ENCODE results near the gene NT5C2. TPM values are rescaled to one million over a fixed set of nuclear protein-coding genes. Genes with fewer than 3 reads are reported as not detected.

The NT5C2 gene
- polyA plus RNA-seq, 1 of the 3 experiments (the other 2 are of a cell fraction): 29.6 TPM

DNA sequence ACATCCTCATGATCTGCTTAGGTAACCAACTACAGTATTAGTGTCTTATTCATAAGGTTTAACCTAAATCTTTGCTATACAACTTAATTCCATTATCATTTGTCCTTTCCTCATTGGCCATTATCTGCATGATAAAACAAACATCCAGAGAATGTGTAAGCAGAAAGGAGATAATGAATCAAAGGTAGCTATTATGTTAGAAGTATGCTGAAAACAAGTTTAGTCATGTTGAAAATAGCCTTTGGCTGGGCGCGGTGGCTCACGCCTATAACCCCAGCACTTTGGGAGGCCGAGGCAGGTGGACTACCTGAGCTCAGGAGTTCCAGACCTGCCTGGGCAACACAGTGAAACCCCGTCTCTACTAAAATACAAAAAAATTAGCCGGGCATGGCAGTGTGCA lies 78.2 kb downstream of the NT5C2 start:
- Histone ChIP-seq H3K36me3 (replicated peaks in 1 of 2; ENCODE audit: control insufficient read depth in 1 of 2, insufficient read depth in 2 of 2, low read length in 1 of 2) (peaks cover 0 to 16% of the 10 kb centered on the region in 2 experiments), H3K79me2 (ENCODE audit: insufficient read depth) (peaks cover 76% of the 10 kb centered on the region), H4K20me1 (ENCODE audit: insufficient read depth) (peaks cover 3% of the 10 kb centered on the region; the same call in 1 of the 2 replicates), H3K4me3 (ENCODE audit: low read depth in 2 of 2, low read length in 1 of 2) (no peak overlapping the region), H3K27ac (ENCODE audit: low read depth in 2 of 2, low read length in 1 of 2) (no peak overlapping the region), H3K4me1 (ENCODE audit: control insufficient read depth in 1 of 2, insufficient read depth in 2 of 2, low read depth in 1 of 2, low read length in 1 of 2) (peaks cover 0 to 8% of the 10 kb centered on the region in 2 experiments; a peak in 2 of 4 replicates), H3K9me2 (no peaks in the 10 kb centered on the region), H3K9me3 (no peaks in the 10 kb centered on the region), H2AFZ (ENCODE audit: low read depth) (no peak overlapping the region), H3K27me3 (ENCODE audit: insufficient read depth) (no peaks in the 10 kb centered on the region), H3F3A (replicated peaks; ENCODE audit: insufficient read depth) (peaks cover 3% of the 10 kb centered on the region), H3K4me2 (no peak overlapping the region), H3K9ac (no peak overlapping the region)
- no peak for TF ChIP-seq FOSL2 (IDR thresholded peaks at IDR 0.05; ENCODE audit: borderline replicate concordance, low read depth)
- no peak for TF ChIP-seq MEF2A (IDR thresholded peaks at IDR 0.05; ENCODE audit: borderline replicate concordance, low read depth)
- TF ChIP-seq, protein P1, sequence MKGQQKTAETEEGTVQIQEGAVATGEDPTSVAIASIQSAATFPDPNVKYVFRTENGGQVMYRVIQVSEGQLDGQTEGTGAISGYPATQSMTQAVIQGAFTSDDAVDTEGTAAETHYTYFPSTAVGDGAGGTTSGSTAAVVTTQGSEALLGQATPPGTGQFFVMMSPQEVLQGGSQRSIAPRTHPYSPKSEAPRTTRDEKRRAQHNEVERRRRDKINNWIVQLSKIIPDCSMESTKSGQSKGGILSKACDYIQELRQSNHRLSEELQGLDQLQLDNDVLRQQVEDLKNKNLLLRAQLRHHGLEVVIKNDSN (IDR thresholded peaks at IDR 0.05; ENCODE audit: borderline replicate concordance, low read depth): no peak
- TF ChIP-seq, protein P2, sequence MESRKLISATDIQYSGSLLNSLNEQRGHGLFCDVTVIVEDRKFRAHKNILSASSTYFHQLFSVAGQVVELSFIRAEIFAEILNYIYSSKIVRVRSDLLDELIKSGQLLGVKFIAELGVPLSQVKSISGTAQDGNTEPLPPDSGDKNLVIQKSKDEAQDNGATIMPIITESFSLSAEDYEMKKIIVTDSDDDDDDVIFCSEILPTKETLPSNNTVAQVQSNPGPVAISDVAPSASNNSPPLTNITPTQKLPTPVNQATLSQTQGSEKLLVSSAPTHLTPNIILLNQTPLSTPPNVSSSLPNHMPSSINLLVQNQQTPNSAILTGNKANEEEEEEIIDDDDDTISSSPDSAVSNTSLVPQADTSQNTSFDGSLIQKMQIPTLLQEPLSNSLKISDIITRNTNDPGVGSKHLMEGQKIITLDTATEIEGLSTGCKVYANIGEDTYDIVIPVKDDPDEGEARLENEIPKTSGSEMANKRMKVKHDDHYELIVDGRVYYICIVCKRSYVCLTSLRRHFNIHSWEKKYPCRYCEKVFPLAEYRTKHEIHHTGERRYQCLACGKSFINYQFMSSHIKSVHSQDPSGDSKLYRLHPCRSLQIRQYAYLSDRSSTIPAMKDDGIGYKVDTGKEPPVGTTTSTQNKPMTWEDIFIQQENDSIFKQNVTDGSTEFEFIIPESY (IDR thresholded peaks at IDR 0.05; ENCODE audit: borderline replicate concordance, low read depth): no peak
- TF ChIP-seq CHD2 (IDR thresholded peaks at IDR 0.05; ENCODE audit: low read length, partially characterized antibody): no peak
- no peak for TF ChIP-seq POLR2AphosphoS5 (IDR thresholded peaks at IDR 0.05; ENCODE audit: low read depth, low read length)
- no peak for TF ChIP-seq RAD21 (IDR thresholded peaks at IDR 0.05; ENCODE audit: low read length)
- no peak for TF ChIP-seq NFIC (IDR thresholded peaks at IDR 0.05; ENCODE audit: borderline replicate concordance)
- no peak for TF ChIP-seq TEAD4 (IDR thresholded peaks at IDR 0.05; ENCODE audit: borderline replicate concordance, insufficient read depth)
- no peak for TF ChIP-seq FOXM1 (IDR thresholded peaks at IDR 0.05; ENCODE audit: low read depth)
- TF ChIP-seq, protein P3, sequence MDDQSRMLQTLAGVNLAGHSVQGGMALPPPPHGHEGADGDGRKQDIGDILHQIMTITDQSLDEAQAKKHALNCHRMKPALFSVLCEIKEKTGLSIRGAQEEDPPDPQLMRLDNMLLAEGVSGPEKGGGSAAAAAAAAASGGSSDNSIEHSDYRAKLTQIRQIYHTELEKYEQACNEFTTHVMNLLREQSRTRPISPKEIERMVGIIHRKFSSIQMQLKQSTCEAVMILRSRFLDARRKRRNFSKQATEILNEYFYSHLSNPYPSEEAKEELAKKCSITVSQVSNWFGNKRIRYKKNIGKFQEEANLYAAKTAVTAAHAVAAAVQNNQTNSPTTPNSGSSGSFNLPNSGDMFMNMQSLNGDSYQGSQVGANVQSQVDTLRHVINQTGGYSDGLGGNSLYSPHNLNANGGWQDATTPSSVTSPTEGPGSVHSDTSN (IDR thresholded peaks at IDR 0.05): no peak
- TF ChIP-seq, protein P4, sequence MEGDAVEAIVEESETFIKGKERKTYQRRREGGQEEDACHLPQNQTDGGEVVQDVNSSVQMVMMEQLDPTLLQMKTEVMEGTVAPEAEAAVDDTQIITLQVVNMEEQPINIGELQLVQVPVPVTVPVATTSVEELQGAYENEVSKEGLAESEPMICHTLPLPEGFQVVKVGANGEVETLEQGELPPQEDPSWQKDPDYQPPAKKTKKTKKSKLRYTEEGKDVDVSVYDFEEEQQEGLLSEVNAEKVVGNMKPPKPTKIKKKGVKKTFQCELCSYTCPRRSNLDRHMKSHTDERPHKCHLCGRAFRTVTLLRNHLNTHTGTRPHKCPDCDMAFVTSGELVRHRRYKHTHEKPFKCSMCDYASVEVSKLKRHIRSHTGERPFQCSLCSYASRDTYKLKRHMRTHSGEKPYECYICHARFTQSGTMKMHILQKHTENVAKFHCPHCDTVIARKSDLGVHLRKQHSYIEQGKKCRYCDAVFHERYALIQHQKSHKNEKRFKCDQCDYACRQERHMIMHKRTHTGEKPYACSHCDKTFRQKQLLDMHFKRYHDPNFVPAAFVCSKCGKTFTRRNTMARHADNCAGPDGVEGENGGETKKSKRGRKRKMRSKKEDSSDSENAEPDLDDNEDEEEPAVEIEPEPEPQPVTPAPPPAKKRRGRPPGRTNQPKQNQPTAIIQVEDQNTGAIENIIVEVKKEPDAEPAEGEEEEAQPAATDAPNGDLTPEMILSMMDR (IDR thresholded peaks at IDR 0.05): no peak
- no peak for TF ChIP-seq ELF1 (IDR thresholded peaks at IDR 0.05)
- TF ChIP-seq EP300 (IDR thresholded peaks at IDR 0.05; ENCODE audit: borderline replicate concordance in 1 of 2, low read depth in 1 of 2, low read length in 1 of 2): no peak
- TF ChIP-seq MXI1 (IDR thresholded peaks at IDR 0.05; ENCODE audit: low read depth, low read length): no peak
- CTCF ChIA-PET: no interaction called here
- POLR2A ChIA-PET: no interaction called here
- no peak for DNase-seq
- WGBS (ENCODE audit: low lambda C conversion rate): 95% methylated on average over 6 of the region's 6 CpGs

Data from SK-N-SH (cell line).